ENCODE data around the gene SLC26A11.
"Not testable (repeated sequence)": the region's sequence is repeated elsewhere in the genome, so short reads cannot be mapped to it uniquely, and the experiment has no call there.

The SLC26A11 gene

DNA sequence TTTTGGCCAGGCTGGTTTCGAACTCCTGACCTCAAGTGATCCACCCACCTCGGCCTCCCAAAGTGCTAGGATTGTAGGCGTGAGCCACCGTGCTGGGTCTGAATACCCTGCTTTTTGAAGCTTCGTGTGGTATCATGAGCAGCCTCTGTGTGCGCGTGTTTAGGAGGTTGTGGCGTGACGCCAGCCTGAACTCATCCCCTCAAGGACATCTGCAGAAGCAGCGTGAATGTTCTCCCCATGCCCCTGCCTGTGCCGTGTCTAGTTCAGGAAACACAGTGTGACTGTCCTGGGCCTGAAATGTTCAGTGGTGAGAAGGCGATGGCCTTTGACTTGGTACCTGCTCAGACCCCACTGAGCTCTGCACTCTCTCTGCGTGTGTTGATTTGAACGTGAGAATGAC, 76.0 kb downstream of the SLC26A11 start:
- TF ChIP-seq, protein P1, sequence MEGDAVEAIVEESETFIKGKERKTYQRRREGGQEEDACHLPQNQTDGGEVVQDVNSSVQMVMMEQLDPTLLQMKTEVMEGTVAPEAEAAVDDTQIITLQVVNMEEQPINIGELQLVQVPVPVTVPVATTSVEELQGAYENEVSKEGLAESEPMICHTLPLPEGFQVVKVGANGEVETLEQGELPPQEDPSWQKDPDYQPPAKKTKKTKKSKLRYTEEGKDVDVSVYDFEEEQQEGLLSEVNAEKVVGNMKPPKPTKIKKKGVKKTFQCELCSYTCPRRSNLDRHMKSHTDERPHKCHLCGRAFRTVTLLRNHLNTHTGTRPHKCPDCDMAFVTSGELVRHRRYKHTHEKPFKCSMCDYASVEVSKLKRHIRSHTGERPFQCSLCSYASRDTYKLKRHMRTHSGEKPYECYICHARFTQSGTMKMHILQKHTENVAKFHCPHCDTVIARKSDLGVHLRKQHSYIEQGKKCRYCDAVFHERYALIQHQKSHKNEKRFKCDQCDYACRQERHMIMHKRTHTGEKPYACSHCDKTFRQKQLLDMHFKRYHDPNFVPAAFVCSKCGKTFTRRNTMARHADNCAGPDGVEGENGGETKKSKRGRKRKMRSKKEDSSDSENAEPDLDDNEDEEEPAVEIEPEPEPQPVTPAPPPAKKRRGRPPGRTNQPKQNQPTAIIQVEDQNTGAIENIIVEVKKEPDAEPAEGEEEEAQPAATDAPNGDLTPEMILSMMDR (conservative IDR thresholded peaks at IDR 0.05; ENCODE audit: low read depth): no peak
- POLR2A ChIA-PET (ENCODE audit: low non-redundant PET): no interaction called here

DNA sequence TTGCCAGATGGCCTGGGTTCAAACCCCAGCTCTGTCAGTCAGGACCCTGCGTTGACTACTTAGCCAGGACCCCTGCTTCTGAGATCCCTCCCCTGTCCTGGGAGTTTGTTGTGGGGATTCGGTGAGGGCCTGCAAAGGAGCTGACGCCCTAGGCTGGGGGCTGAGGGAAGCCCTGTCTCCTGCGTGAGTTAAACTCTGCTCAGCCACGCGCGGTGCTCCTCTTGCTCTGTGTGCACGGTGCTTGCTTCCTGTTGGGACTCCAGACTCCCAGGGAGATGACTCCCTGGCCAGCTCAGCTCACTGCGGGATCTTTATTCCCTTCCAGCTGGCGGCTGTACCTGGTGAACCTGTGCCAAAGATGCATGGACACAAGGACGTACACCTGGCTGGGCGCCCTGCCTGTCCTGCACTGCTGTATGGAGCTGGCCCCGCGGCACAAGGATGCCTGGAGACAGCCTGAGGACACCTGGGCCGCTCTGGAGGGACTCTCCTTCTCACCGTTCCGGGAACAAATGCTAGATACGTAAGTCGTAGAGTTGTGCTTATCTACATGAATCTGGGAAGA, 77.9 kb downstream of the SLC26A11 start:
- TF ChIP-seq, protein P1 (conservative IDR thresholded peaks at IDR 0.05; ENCODE audit: low read depth): no peak
- ChIA-PET CTCF (no interaction called here), POLR2A (ENCODE audit: low non-redundant PET) (no interaction called here)
- H3K27ac ChIP-seq: peak overlapping the region; percentile 7; the same call in 1 of the 2 replicates
- no peak for DNase-seq (ENCODE audit: low spot score)

More for the DNA sequence above, 76.0 kb downstream of the SLC26A11 start:
- no peak for DNase-seq (ENCODE audit: low spot score)
- no peak overlapping the region for H3K27ac ChIP-seq
- CTCF ChIA-PET: no interaction called here

GRCh38 chr17:80299350-80300100, 79.3 kb downstream of the SLC26A11 start:
- POLR2A ChIA-PET (ENCODE audit: low non-redundant PET): interaction anchor here (0.7 kb wide), 1 partner anchor 908 kb away, joined by 6 read pairs; no protein-coding TSS in a partner anchor
- CTCF ChIA-PET; H3K27ac ChIP-seq; DNase-seq (ENCODE audit: low spot score): not testable (repeated sequence)

DNA sequence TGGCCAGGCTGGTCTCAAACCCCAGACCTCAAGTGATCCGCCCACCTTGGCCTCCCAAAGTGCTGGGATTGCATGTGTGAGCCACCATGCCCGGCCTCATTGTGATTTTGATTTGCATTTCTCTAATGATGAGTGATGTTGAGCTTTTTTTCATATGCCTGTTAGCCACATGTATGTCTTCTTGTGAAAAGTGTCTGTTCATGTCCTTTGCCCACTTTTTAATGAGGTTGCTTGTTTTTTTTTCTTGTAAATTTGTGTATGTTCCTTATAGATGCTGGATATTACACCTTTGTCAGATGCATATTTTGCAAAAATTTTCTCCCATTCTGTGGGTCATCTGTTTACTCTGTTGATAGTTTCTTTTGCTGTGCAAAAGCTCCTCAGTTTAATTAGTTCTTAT, 80.5 kb downstream of the SLC26A11 start:
- DNase-seq (ENCODE audit: low spot score); CTCF ChIA-PET; H3K27ac ChIP-seq; POLR2A ChIA-PET (ENCODE audit: low non-redundant PET): not testable (repeated sequence)

Measured in RWPE1 (cell line).